HG02943 (cell line): Measurements from ENCODE around the gene CBX1.
A peak's percentile ranks its signal among the peaks of the same experiment; 100 is the strongest.
"Not testable (repeated sequence)": the region's sequence is repeated elsewhere in the genome, so short reads cannot be mapped to it uniquely, and the experiment has no call there.

Experiments
- ATAC-seq: cut with Tn5 transposase; IDR thresholded peaks from one replicate; pipeline ENCODE4 v1.9.1; 2021; ENCODE audit warnings: mild to moderate bottlenecking, low read depth, moderate library complexity; ENCODE audit not compliant: unreplicated experiment

Gene CBX1

GRCh38 chr17:48123776-48124388 is 22.6 kb upstream of the CBX1 start:
- no peak for ATAC-seq

DNA sequence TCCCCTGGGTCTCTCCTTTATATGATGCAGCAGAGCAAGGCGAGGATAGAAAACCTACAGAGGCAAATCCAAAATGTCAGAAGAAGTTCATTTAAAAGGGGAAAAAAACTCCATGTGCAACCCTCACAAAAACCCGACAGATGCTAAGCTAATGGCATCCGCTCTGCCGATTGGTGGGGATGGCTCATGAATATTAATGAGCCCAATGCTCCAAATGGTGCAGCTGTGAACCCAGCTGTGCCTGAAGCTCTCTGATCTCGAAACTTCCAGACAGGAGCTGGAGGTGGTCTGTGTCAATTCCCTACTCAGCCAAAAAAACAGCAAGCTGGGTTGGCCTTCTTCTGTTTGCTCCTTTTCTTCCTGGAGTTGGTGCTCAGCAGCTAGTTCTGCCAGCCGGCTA is 21.8 kb upstream of the CBX1 start:
- no peak for ATAC-seq

GRCh38 chr17:48122665-48123045 is 21.4 kb upstream of the CBX1 start:
- ATAC-seq: no peak

- no peak for ATAC-seq
Measured at GRCh38 chr17:48121923-48122664, 20.8 kb upstream of the CBX1 start.

- no peak for ATAC-seq
Measured at GRCh38 chr17:48113201-48113676, 12.0 kb upstream of the CBX1 start.

- ATAC-seq: no peak
Measured at GRCh38 chr17:48111937-48112241, 10.6 kb upstream of the CBX1 start.

DNA sequence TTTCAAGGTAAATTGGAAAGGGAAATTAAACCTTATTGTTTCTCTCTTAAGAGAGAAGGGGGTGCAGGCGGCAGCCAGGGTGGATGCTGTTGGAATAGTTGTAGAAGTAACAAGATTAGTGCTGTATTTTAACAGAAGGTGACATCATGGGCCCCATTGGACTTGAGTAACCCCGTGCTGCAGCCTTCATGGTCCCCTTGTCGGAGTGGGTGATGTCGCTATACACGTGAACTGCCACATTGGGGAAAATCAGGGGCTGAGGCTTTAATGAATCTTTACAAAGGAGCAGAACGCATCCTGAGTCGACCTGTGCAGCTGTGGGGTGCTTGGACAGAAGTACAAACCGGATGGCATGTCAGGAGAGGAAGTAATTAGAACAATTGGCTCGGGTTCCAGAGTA is 9.5 kb upstream of the CBX1 start:
- no peak for ATAC-seq

DNA sequence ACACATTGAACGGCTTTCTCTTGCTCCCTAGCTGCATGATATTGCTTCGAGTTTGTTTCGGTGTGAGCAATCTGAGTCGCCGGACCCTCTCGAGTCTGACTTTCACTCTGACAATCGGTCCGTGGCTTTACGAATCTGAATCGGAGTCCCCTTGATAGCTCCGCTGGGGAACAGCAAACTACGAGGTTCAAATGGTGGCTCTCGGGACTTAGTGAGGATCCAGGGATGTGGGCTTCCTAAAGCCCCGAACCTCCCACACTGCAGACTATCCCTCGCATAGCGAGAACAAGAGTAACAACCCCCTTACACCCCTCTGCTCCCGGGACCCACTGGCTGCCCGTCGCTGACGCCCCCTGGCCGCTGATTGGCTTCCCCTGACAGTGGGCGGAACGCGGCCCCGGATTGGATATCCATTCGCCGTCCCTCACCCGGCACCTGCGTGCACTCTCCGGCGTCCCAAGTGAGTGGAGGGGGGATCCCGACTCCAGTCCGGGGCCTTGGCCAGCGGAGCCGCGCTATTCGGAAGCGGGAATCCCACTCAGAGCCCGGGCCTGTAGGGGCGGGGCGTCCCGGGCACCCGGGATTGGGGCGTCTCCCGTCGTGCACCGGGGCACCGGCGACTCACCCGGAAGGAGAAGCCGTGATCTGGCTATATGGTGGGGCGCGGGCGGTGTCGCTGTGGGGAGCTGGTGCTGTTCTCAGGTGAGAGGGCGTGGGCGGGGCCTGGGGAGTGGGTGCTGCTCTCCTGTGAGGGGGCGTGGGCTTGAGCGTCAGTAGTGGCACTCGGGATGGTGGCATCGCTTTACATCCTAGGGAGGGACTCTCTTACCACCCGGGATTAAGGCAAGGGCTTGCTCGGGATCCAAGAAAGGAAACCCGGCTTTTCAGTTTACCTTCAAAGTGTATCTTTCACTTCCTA is 6.1 kb upstream of the CBX1 start, which contains the start of gene SNX11:
Gene SNX11, plus strand, starts transcription at position 630 of the 919 bp plus-strand sequence. CDS start 4,278 bp downstream, outside the sequence.
- peak; percentile 66 for ATAC-seq

DNA sequence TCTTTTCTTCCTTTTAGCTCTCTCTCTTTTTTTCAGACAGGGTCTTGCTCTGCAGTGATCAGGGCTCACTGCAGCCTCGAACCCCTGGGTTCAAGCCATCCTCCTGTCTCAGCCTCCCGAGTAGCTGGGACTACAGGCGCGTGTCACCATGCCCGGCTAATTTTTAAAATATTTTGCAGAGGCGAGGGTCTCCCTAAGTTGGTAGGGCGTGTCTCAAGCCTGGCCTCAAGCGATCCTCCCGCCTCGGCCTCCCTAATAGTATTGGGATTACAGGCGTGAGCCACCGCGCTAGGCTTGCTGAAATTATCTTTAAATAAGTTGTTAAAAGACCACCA is 5.5 kb upstream of the CBX1 start:
- no peak for ATAC-seq

GRCh38 chr17:48104440-48104839 is 3.2 kb upstream of the CBX1 start:
- ATAC-seq: no peak

- ATAC-seq: no peak
Measured at GRCh38 chr17:48102798-48103715, 1.8 kb upstream of the CBX1 start.

GRCh38 chr17:48102043-48102750 is 919 bp upstream of the CBX1 start:
- ATAC-seq: no peak

DNA sequence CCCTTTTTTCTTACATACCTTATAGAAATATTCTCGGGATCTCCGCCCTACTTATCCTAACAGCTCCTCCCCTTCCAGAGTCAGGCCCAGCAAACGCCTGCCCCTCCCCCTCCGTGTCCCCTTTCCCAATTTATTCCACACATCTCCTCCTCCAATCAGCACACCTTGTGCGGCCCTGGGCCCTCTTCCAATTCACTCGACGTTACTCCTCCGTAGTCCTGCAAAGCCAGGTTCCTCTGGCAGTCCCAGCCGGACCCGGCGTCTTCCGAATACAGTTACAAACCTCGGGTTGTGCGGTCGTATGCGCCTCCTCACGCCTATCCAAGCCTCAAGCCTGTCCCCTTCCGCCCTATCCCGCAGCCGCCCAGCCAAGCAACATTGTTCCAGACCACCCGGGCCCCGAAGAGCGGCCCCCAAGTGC is 677 bp downstream of the CBX1 start:
- ATAC-seq: no peak

DNA sequence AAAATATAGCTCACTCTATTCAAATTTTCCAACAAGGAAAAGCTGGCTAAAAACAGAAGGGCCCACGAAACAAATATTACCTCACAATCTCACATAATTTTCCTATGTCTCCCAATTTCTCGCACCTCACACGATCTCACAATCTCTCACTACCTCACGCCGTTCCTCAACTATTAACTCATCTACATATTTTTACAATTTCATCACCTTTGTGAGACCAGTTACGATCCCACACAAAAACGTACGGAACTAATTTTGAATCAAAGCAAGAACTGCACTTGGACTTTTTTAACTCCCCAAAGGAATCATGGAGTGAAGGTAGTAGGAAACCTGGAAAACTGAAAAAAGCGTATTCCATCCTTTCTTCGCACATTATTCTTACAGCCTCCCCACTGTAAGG is 1.1 kb downstream of the CBX1 start:
- ATAC-seq: no peak

DNA sequence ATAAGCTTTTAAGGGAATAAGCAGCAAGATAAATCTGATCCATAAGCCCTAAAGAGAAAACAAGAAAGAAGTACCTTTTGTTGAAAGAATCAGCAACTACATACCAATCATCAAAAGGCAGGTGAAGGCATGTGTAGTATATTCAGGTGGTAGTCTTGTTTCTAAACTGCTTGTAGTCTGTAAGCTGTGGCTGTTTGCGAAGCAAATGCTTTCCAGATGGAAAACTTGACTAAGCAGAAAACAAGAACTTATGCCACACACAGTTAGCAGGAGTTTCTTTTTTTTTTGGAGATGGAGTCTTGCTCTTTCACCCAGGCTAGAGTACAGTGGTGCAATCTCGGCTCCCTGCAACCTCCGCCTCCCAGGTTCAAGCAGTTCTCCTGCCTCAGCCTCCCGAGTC is 5.7 kb downstream of the CBX1 start:
- no peak for ATAC-seq

GRCh38 chr17:48093341-48094045 is 7.8 kb downstream of the CBX1 start:
- ATAC-seq: no peak

DNA sequence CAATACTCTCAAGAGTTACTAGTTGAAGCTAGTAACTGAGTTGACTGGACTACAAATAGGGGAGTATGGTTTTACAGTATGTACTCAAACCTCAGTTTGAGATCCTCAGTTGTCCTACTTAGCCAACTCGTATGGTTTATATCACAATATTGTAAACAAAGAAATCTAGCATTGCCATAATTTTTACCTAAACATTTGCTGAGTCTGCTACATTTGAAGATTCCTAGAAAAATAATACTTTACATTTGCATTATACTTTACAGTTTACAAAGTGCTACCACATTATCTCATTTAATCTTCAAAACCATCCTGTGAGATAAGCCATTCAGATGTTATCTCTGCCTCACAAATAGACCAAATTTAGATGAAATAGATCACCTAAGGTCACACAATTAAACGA is 16.3 kb downstream of the CBX1 start:
- no peak for ATAC-seq

DNA sequence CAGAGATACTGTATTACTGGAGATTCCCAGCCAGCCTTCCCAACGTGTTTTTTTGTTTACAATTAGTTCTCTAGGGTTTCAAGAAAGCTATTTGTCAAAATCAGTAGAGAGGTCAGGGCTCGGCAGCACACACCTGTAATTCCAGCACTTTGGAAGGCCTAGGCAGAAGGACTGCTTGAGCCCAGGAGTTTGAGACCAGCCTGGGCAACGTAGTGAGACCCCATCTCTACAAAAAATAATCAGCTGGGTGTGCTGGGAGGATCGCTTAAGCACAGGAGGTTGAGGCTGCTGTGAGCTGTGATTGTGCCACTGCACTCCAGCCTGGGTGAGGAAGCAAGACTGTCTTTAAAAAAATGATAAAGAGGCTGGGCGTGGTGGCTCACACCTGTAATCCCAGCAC is 19.4 kb downstream of the CBX1 start:
- no peak for ATAC-seq

DNA sequence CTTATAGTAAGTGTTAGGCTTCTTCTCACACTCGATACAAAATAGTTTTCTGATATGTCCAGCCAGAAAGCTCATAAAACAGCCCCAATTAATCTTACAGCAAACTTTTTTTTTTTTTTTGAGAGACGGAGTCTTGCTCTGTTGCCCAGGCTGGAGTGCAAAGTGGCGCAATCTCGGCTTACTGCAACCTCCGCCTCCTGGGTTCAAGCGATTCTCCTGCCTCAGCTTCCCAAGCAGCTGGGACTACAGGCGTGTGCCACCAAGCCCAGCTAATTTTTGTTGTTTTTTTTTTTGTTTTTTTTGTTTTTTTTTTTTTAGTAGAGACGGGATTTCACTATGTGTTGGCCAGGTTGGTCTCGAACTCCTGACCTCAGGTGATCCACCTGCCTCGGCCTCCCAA is 24.1 kb downstream of the CBX1 start:
- not testable (repeated sequence) for ATAC-seq
